Tibial artery (tissue), 4 donors: ENCODE data around the gene PRSS27.

Source experiments
- DNase-seq, 2 donors: peaks; one replicate each; pipeline ENCODE4 v3.0.0-alpha.2; 2019
- H3K27ac ChIP-seq, 2 donors: fragments of 200-600 bp; sonication (generic) in 1 of 2; 1 replicate in 1 of 2; 2 replicates in 1 of 2; pipeline ENCODE4 v1.5.1; 2018 to 2019; ENCODE audit warnings: mild to moderate bottlenecking in 1 of 2
- H3K27me3 ChIP-seq, 2 donors: fragments of 200-600 bp; sonication (generic) in 1 of 2; one replicate each; pipeline versions ENCODE4 v1.5.1 to v1.6.0; 2016 to 2019
- H3K36me3 ChIP-seq, 3 donors: fragments of 200-600 bp; sonication (generic) in 2 of 3; one replicate each; pipeline ENCODE4 v1.5.1; 2016 to 2019; ENCODE audit warnings: mild to moderate bottlenecking in 2 of 3
- H3K4me1 ChIP-seq, 4 donors: fragments of 200-600 bp; sonication (generic) in 2 of 4; 1 replicate in 3 of 4; 2 replicates in 1 of 4; pipeline ENCODE4 v1.5.1; 2016 to 2019
- H3K4me3 ChIP-seq, 2 donors: fragments of 200-600 bp; sonication (generic) in 1 of 2; 1 replicate in 1 of 2; 2 replicates in 1 of 2; pipeline ENCODE4 v1.5.1; 2018 to 2019; ENCODE audit warnings: mild to moderate bottlenecking in 2 of 2
- H3K9me3 ChIP-seq, 3 donors: fragments of 200-600 bp; sonication (generic) in 1 of 3; one replicate each; pipeline ENCODE4 v1.5.1; 2016 to 2019
- intact Hi-C: fragments of 100-400 bp; cut with DNase I; formaldehyde crosslinking; loops from one replicate; pipeline ENCODE4 v1.15.0; 2023; ENCODE audit warnings: low total_unique reads
- TF ChIP-seq, protein P1 (sequence below), 2 experiments: fragments of 200-600 bp in 1 of 2; fragments of 450-650 bp in 1 of 2; IDR thresholded peaks; one replicate each; pipeline ENCODE4 v1.5.1; 2017 to 2019; ENCODE audit warnings: antibody characterized with exemption in 2 of 2, mild to moderate bottlenecking in 1 of 2, moderate library complexity in 1 of 2

Gene PRSS27

DNA sequence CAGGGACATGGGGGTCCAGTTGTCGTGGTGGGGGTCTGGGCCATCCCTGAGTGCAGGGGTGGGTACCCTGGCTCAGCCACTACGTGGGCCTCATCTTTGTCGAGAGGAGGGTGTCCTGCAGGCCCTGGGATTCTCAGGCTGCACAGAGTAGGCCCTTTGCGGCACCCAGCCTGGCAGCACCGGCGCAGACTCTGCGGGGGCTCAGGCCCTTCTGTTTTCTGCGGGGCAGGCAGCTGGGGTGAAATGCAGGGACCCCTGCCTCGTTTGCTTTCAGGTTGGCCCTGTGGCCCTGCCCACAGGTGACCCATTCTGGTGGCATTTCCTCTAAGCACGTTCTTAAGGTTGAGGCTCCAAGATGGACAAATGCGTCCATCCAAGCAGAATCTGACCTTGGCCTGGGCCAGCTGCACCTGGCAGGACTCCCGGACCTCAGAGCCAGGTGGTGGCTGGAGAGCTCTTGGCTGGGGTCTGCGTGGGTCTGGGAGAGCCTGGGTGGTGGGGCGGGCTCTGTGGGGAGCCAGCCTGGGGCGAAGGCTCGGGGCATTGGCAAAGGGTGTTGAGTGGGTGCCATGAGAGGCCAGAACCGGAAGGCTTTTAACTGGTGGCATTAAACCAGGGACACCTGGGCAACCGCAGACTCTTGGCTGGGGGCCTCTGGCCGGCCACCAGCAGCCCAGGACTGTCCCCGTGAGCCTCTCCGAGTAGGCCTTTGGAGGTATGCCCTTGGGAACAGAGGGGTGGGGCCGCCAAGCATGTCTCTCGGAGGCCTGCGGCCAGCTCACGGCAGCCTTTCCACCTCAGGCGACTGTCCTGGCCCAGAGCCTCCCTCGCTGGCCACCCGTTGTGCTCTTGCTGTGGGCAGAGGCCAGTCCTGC lies 16.9 kb downstream of the PRSS27 start:
- H3K9me3 ChIP-seq = no peaks in the 10 kb centered on the region
- no peaks in the 10 kb centered on the region for H3K4me1 ChIP-seq
- H3K27ac ChIP-seq = no peak overlapping the region
- TF ChIP-seq, protein P1, sequence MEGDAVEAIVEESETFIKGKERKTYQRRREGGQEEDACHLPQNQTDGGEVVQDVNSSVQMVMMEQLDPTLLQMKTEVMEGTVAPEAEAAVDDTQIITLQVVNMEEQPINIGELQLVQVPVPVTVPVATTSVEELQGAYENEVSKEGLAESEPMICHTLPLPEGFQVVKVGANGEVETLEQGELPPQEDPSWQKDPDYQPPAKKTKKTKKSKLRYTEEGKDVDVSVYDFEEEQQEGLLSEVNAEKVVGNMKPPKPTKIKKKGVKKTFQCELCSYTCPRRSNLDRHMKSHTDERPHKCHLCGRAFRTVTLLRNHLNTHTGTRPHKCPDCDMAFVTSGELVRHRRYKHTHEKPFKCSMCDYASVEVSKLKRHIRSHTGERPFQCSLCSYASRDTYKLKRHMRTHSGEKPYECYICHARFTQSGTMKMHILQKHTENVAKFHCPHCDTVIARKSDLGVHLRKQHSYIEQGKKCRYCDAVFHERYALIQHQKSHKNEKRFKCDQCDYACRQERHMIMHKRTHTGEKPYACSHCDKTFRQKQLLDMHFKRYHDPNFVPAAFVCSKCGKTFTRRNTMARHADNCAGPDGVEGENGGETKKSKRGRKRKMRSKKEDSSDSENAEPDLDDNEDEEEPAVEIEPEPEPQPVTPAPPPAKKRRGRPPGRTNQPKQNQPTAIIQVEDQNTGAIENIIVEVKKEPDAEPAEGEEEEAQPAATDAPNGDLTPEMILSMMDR (IDR thresholded peaks at IDR 0.05) = no peak
- H3K27me3 ChIP-seq = no peaks in the 10 kb centered on the region
- intact Hi-C loops = no loop called here
- peaks cover 60 to 100% (median 92%) of the 10 kb centered on the region in 3 donors for H3K36me3 ChIP-seq
- H3K4me3 ChIP-seq = no peak overlapping the region
- no peak for DNase-seq

DNA sequence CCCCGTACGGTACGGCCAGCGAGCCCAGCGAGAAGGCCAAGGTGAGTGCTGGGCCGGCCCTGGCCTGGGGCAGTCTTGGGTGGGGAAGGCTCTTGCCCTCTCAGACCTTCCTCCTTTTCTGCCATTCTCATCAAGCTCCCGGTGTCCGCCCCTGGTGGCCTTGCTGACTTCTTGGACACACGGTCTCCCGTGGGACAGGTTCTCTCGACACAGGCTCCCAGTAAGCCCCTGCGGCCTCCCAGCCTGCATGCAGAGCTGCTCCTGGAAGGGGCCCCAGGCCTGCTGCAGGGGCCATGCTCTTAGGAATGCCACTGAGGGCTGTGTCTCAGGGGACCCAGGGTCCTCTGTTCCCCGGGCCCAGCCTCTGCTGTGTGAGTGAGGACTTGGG lies 17.6 kb downstream of the PRSS27 start:
- TF ChIP-seq, protein P1 (IDR thresholded peaks at IDR 0.05) = no peak
- Histone ChIP-seq H3K36me3 (peaks cover 61 to 100% (median 92%) of the 10 kb centered on the region in 3 donors), H3K9me3 (no peaks in the 10 kb centered on the region), H3K4me3 (no peak overlapping the region), H3K4me1 (no peaks in the 10 kb centered on the region), H3K27ac (no peak overlapping the region), H3K27me3 (no peaks in the 10 kb centered on the region)
- intact Hi-C loops = no loop called here
- DNase-seq = no peak

DNA sequence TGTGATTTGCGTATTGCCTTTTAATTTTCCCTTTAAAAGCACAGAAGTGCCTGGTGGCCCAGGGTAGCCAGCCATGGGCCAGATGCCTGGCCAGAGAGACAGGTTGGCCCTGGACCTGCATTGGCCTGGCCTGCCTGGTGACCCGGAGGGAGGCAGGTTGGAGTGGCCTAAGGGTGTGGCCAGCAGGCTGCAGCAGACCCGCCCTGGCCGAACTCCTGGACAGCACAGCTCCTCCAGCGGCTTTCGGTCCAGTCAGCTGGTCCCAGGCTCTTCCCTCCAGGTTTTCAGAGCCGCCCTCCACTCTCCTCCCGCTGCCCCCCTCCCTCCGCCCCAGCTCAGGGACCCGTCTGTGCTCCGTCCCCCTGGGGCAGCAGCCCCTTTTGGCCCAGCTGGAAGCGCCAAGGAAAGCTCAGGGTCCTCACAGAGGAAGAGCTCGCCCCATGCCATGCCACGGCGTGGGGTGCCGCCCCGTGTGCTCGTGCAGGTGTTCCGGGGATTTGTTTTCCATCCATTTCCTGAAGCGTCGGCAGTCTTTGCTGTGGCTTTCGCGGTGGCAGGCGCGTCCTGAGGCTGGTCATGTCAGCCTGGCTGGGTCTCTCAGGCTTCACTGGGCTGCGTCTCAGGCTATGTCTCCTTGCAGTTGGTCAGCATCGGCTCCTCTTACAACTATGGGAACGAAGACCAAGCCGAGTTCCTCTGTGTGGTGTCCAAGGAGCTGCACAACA lies 18.1 kb downstream of the PRSS27 start:
- H3K4me3 ChIP-seq = no peak overlapping the region
- no peaks in the 10 kb centered on the region for H3K4me1 ChIP-seq
- H3K36me3 ChIP-seq = peaks cover 61 to 100% (median 93%) of the 10 kb centered on the region in 3 donors
- H3K9me3 ChIP-seq = no peaks in the 10 kb centered on the region
- H3K27ac ChIP-seq = no peak overlapping the region
- intact Hi-C loops = no loop called here
- H3K27me3 ChIP-seq = no peaks in the 10 kb centered on the region
- TF ChIP-seq, protein P1 (IDR thresholded peaks at IDR 0.05) = no peak
- DNase-seq = no peak

DNA sequence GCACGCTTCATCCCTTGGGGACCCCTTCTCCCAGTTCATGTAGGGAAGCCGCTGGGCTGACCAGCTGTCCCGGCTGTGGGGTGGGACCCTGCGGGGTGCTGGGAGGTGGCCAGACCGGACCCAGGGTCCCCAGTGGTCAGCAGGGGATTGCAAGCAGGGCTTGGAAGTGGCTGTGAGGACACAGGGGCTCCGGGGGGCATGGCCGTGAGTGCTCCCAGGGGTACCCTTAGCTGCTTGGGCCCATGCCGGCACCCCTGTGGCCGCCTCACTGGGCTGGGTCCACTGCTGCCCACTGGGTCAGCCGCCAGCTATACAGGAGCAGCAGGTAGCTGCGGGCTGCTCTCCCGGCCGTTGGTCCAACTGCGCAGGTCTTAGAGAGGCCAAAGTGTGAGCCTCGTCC lies 18.8 kb downstream of the PRSS27 start:
- H3K4me3 ChIP-seq = no peak overlapping the region
- no peak for DNase-seq
- no peak overlapping the region for H3K27ac ChIP-seq
- H3K36me3 ChIP-seq = peaks cover 63 to 98% (median 96%) of the 10 kb centered on the region in 3 donors
- H3K27me3 ChIP-seq = no peaks in the 10 kb centered on the region
- TF ChIP-seq, protein P1 (IDR thresholded peaks at IDR 0.05) = no peak
- no peaks in the 10 kb centered on the region for H3K9me3 ChIP-seq
- intact Hi-C loops = no loop called here
- H3K4me1 ChIP-seq = no peaks in the 10 kb centered on the region

DNA sequence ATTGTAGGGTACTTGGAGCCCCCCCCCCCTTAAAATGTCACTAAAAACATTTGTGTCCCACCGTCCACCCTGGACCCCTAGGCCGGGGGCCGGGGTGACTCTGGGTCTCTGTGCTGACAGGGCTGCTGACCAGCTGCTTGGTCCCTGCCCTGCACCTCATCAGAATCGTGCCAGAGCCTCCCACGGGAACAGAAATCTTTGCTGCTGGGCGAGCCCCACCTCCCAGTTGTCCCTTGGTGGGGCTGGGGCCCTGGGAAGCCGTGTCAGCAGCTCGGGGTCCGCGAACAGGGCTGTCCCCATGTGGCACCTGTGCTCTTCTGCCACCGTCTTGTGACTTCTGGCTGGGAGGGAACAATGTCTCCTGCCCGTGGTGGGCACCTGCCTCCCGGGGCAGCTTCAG lies 19.2 kb downstream of the PRSS27 start:
- intact Hi-C loops = no loop called here
- Histone ChIP-seq H3K9me3 (no peaks in the 10 kb centered on the region), H3K27me3 (no peaks in the 10 kb centered on the region), H3K36me3 (peaks cover 63 to 93% (median 91%) of the 10 kb centered on the region in 3 donors), H3K4me1 (no peaks in the 10 kb centered on the region), H3K4me3 (no peak overlapping the region), H3K27ac (no peak overlapping the region)
- no peak for DNase-seq
- TF ChIP-seq, protein P1 (IDR thresholded peaks at IDR 0.05) = no peak
